Measurements from ENCODE around the gene RNU1-4. TPM values are rescaled to one million over a fixed set of nuclear protein-coding genes. Genes with fewer than 3 reads are reported as not detected.
"Not testable (repeated sequence)": the region's sequence is repeated elsewhere in the genome, so short reads cannot be mapped to it uniquely, and the experiment has no call there.

Gene RNU1-4
- total and polyA plus RNA-seq, 2 donors (not counting 1 experiment from before 2014, with no cell fraction given), result 3,997 TPM; not detected in 1

GRCh38 chr1:16765731-16766605 is 25.7 kb downstream of the RNU1-4 start:
- not testable (repeated sequence) for H3K4me3 ChIP-seq (replicated peaks in 1 of 4; ENCODE audit: control extremely low read depth in 1 of 4, insufficient read depth in 1 of 4, low read depth in 3 of 4, low read length in 4 of 4); H2AFZ ChIP-seq (ENCODE audit: low read length); H3K4me2 ChIP-seq (ENCODE audit: extremely low read depth, insufficient read depth, low read length); H3K79me2 ChIP-seq (ENCODE audit: control insufficient read depth, insufficient read depth, low read length); H3K4me1 ChIP-seq (ENCODE audit: control insufficient read depth, extremely low read depth, insufficient read depth, low read length); H3K36me3 ChIP-seq (ENCODE audit: control insufficient read depth, insufficient read depth, low read length); H3K27me3 ChIP-seq (ENCODE audit: control insufficient read depth, insufficient read depth, low read length); DNase-seq (ENCODE audit: low read depth in 2 of 2); H3K27ac ChIP-seq (ENCODE audit: insufficient read depth, low read length); H4K20me1 ChIP-seq (ENCODE audit: control insufficient read depth, extremely low read depth, insufficient read depth, low read length); H3K9ac ChIP-seq (ENCODE audit: insufficient read depth, low read length); H3K9me3 ChIP-seq (ENCODE audit: control insufficient read depth, insufficient read depth, low read depth, low read length)

- H3K4me2 ChIP-seq (ENCODE audit: extremely low read depth, insufficient read depth, low read length); H3K36me3 ChIP-seq (ENCODE audit: control insufficient read depth, insufficient read depth, low read length); H3K27ac ChIP-seq (ENCODE audit: insufficient read depth, low read length); H3K4me3 ChIP-seq (replicated peaks in 1 of 4; ENCODE audit: control extremely low read depth in 1 of 4, insufficient read depth in 1 of 4, low read depth in 3 of 4, low read length in 4 of 4); H3K9ac ChIP-seq (ENCODE audit: insufficient read depth, low read length); DNase-seq (ENCODE audit: low read depth in 2 of 2); H3K27me3 ChIP-seq (ENCODE audit: control insufficient read depth, insufficient read depth, low read length); H3K79me2 ChIP-seq (ENCODE audit: control insufficient read depth, insufficient read depth, low read length); H3K4me1 ChIP-seq (ENCODE audit: control insufficient read depth, extremely low read depth, insufficient read depth, low read length); H4K20me1 ChIP-seq (ENCODE audit: control insufficient read depth, extremely low read depth, insufficient read depth, low read length); H2AFZ ChIP-seq (ENCODE audit: low read length); H3K9me3 ChIP-seq (ENCODE audit: control insufficient read depth, insufficient read depth, low read depth, low read length): not testable (repeated sequence)
These were observed 26.5 kb downstream of the RNU1-4 start for GRCh38 chr1:16766689-16767256.

DNA sequence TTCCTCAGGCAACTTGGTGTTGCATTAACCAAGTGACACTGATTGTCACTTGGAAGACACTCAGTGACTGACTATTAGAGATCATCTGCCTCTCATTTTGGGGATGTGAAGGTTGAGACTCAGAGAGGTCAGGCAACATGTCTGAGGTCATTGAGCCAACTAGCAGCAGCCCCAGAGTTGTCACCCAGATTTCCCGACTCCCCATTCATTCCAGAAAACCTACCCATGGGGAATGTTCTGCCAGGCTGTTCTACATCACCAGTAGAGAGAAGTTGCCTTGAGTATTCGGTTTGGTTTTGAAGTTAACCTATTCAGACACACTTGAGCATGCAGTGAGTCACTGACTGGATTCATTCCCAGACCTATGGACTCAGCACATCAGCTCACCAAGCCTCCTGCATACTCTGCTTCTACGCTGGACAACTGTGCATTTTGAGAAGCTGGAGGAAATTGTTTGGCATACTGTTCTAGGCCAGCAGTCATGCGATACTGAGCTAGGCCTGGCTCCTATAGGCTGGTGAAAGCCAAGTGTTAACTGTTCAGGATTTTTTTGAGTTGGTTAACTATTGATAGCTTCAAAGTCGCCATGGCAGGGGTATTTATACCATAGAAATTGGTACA is 29.9 kb downstream of the RNU1-4 start:
- DNase-seq (ENCODE audit: low read depth in 2 of 2), result peak; percentile 67 to 96
- not testable (repeated sequence) for H3K79me2 ChIP-seq (ENCODE audit: control insufficient read depth, insufficient read depth, low read length); H3K9ac ChIP-seq (ENCODE audit: insufficient read depth, low read length); H3K4me3 ChIP-seq (replicated peaks in 1 of 4; ENCODE audit: control extremely low read depth in 1 of 4, insufficient read depth in 1 of 4, low read depth in 3 of 4, low read length in 4 of 4); H3K27me3 ChIP-seq (ENCODE audit: control insufficient read depth, insufficient read depth, low read length); H3K4me2 ChIP-seq (ENCODE audit: extremely low read depth, insufficient read depth, low read length); H3K27ac ChIP-seq (ENCODE audit: insufficient read depth, low read length); H3K4me1 ChIP-seq (ENCODE audit: control insufficient read depth, extremely low read depth, insufficient read depth, low read length); H3K9me3 ChIP-seq (ENCODE audit: control insufficient read depth, insufficient read depth, low read depth, low read length); H3K36me3 ChIP-seq (ENCODE audit: control insufficient read depth, insufficient read depth, low read length); H4K20me1 ChIP-seq (ENCODE audit: control insufficient read depth, extremely low read depth, insufficient read depth, low read length); H2AFZ ChIP-seq (ENCODE audit: low read length)

DNA sequence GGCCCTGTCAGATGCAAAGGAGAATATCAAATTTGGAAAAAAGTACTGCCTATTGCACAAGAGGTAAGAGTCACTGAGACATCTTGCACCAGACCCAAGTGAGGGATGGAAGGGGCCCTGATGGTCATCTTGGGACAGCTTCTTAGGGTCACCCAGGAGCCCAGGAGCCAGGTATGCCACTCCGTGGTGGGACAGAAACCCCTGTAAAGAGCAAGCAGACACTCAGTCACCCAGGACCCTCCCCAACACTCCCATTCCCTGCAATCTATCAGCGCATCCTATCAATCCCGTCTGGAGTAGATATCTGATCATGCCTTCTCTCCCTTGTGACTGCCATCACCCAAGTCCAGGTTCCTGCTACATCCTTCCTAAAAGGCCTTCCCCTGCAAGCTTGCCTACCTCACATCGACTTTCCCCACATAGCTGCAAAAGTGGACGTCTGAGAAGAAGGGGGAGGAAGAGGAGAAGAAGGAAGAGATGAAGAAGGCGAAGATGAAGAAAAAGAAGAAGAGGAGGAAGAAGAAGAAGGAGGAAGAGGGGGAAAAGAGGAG is 30.7 kb downstream of the RNU1-4 start:
- not testable (repeated sequence) for H3K4me3 ChIP-seq (replicated peaks in 1 of 4; ENCODE audit: control extremely low read depth in 1 of 4, insufficient read depth in 1 of 4, low read depth in 3 of 4, low read length in 4 of 4); H3K4me2 ChIP-seq (ENCODE audit: extremely low read depth, insufficient read depth, low read length); H3K36me3 ChIP-seq (ENCODE audit: control insufficient read depth, insufficient read depth, low read length); H3K27me3 ChIP-seq (ENCODE audit: control insufficient read depth, insufficient read depth, low read length); H3K9ac ChIP-seq (ENCODE audit: insufficient read depth, low read length); H3K27ac ChIP-seq (ENCODE audit: insufficient read depth, low read length); H4K20me1 ChIP-seq (ENCODE audit: control insufficient read depth, extremely low read depth, insufficient read depth, low read length); H3K79me2 ChIP-seq (ENCODE audit: control insufficient read depth, insufficient read depth, low read length); H3K4me1 ChIP-seq (ENCODE audit: control insufficient read depth, extremely low read depth, insufficient read depth, low read length); H3K9me3 ChIP-seq (ENCODE audit: control insufficient read depth, insufficient read depth, low read depth, low read length); H2AFZ ChIP-seq (ENCODE audit: low read length)
- peak in 1 of 2 donors; percentile 1 for DNase-seq (ENCODE audit: low read depth in 2 of 2)

- H4K20me1 ChIP-seq (ENCODE audit: control insufficient read depth, extremely low read depth, insufficient read depth, low read length); H2AFZ ChIP-seq (ENCODE audit: low read length); H3K79me2 ChIP-seq (ENCODE audit: control insufficient read depth, insufficient read depth, low read length); H3K4me1 ChIP-seq (ENCODE audit: control insufficient read depth, extremely low read depth, insufficient read depth, low read length); H3K36me3 ChIP-seq (ENCODE audit: control insufficient read depth, insufficient read depth, low read length); H3K4me3 ChIP-seq (replicated peaks in 1 of 4; ENCODE audit: control extremely low read depth in 1 of 4, insufficient read depth in 1 of 4, low read depth in 3 of 4, low read length in 4 of 4); H3K27me3 ChIP-seq (ENCODE audit: control insufficient read depth, insufficient read depth, low read length); H3K9me3 ChIP-seq (ENCODE audit: control insufficient read depth, insufficient read depth, low read depth, low read length); H3K9ac ChIP-seq (ENCODE audit: insufficient read depth, low read length); H3K27ac ChIP-seq (ENCODE audit: insufficient read depth, low read length); H3K4me2 ChIP-seq (ENCODE audit: extremely low read depth, insufficient read depth, low read length): not testable (repeated sequence)
- peak in 1 of 2 donors; percentile 72 for DNase-seq (ENCODE audit: low read depth in 2 of 2)
These were observed 32.2 kb downstream of the RNU1-4 start for GRCh38 chr1:16772275-16773204.

DNA sequence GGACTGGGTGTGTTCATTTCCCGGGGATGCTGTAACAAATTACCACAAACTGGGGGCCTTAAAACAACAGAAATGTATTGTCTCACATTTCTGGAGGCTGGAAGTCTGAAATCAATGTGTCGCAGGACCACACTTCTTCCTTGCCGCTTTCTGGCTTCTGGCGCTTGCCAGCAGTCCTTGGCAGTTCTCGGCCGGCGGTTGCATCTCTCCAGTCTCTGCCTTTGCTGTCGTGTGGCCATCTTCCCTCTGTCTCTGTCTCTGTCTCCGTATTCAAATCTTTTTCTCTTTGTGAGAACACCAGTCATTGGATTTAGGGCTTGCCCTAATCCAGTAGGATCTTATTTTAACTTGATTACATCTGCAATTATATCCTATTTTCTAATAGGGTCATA is 32.9 kb downstream of the RNU1-4 start:
- not testable (repeated sequence) for H3K27ac ChIP-seq (ENCODE audit: insufficient read depth, low read length); H3K4me2 ChIP-seq (ENCODE audit: extremely low read depth, insufficient read depth, low read length); H2AFZ ChIP-seq (ENCODE audit: low read length); H3K36me3 ChIP-seq (ENCODE audit: control insufficient read depth, insufficient read depth, low read length); H3K9me3 ChIP-seq (ENCODE audit: control insufficient read depth, insufficient read depth, low read depth, low read length); H4K20me1 ChIP-seq (ENCODE audit: control insufficient read depth, extremely low read depth, insufficient read depth, low read length); H3K4me1 ChIP-seq (ENCODE audit: control insufficient read depth, extremely low read depth, insufficient read depth, low read length); H3K4me3 ChIP-seq (replicated peaks in 1 of 4; ENCODE audit: control extremely low read depth in 1 of 4, insufficient read depth in 1 of 4, low read depth in 3 of 4, low read length in 4 of 4); DNase-seq (ENCODE audit: low read depth in 2 of 2); H3K27me3 ChIP-seq (ENCODE audit: control insufficient read depth, insufficient read depth, low read length); H3K79me2 ChIP-seq (ENCODE audit: control insufficient read depth, insufficient read depth, low read length); H3K9ac ChIP-seq (ENCODE audit: insufficient read depth, low read length)
